ENCODE measurements around the gene TPBGL. TPM values are rescaled to one million over a fixed set of nuclear protein-coding genes. Genes with fewer than 3 reads are reported as not detected.
A peak's percentile ranks its signal among the peaks of the same experiment; 100 is the strongest.

Gene TPBGL
- total and polyA plus RNA-seq, 2 donors (not counting 3 experiments of a cell fraction or from before 2014, with no cell fraction given), result not detected

DNA sequence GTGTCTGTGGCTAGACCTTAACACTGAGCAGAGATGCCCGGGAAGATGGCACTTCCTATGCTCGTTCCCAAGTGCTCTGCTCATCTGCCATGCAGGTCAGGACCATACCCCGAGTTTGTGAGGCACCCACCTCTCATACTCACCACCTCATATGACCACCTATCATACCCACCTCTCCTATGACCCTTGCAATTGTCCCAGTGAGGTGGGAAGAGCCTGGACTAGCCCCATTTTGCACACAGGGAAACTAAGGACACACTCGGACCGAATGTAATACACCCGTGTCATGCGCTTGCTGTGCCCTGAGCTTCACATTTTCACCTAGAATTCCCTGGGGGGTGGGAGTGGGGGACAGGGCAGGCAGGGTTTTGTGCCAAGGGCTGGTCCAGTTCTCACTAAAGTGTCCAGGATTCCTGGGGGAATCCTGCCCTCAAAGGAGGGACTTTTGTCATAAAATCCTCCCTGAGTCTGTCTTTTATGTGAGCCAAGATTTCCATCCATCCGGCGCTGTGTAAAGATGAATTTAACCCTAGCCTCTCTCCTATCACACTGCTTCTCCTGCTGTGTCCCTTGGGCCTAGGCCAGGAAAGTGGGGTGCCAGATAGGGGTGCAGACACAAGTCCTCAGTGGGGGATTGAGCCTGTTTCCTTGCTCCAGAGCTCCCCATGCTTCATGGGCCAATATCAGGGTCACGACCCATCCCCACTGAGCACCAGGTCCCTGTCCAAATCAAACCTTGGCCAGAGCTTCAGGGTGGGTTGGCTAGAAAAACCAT is 20.0 kb downstream of the TPBGL start:
- ChIA-PET POLR2A (interaction anchor here (0.6 kb wide), 1 partner anchor 56 kb away, joined by 5 read pairs; no protein-coding TSS in a partner anchor), CTCF (interaction anchor here (1.1 to 1.2 kb wide), 2 partner anchors 12 kb away, joined by 4 to 5 read pairs; no protein-coding TSS in a partner anchor)
- no peak overlapping the region for H3K27ac ChIP-seq (ENCODE audit: insufficient read depth, low read depth, low read length)
- no peak overlapping the region for H3K9ac ChIP-seq (replicated peaks; ENCODE audit: extremely low read depth, insufficient read depth, low read length)
- H2AFZ ChIP-seq (ENCODE audit: low read depth, low read length), result no peak overlapping the region
- no peaks in the 10 kb centered on the region for H3K9me1 ChIP-seq (replicated peaks; ENCODE audit: control insufficient read depth, extremely low read depth, insufficient read depth, low read length)
- no peak overlapping the region for H3K4me3 ChIP-seq (replicated peaks in 1 of 3; ENCODE audit: insufficient read depth in 1 of 3, low read depth in 1 of 3, low read length in 3 of 3)
- FAIRE-seq (no peak), DNase-seq (ENCODE audit: low read depth, low spot score) (no peak)
- no peak overlapping the region for H3K4me2 ChIP-seq (ENCODE audit: insufficient read depth, low read length)
- H3K27me3 ChIP-seq (ENCODE audit: control insufficient read depth in 2 of 2, insufficient read depth in 2 of 2, low read length in 2 of 2), result peaks cover 5 to 18% of the 10 kb centered on the region in 2 experiments
- dilution Hi-C loops (cut with MboI; ENCODE audit: extremely low pct_ligation_motif_present, low sequenced_read_pairs) (no loop called here), intact Hi-C loops (cut with micrococcal nuclease) (no loop called here)
- TF ChIP-seq CTCF (IDR thresholded peaks at IDR 0.05; ENCODE audit: extremely low read depth in 1 of 2, insufficient read depth in 1 of 2, low read depth in 1 of 2, low read length in 2 of 2) (no peak), POLR2AphosphoS5 (IDR thresholded peaks at IDR 0.05; ENCODE audit: insufficient read depth, low read depth, low read length) (peak; percentile 34), JUN (IDR thresholded peaks at IDR 0.05; ENCODE audit: borderline replicate concordance, insufficient read depth, insufficient read length, low read depth) (no peak), FOS (IDR thresholded peaks at IDR 0.05; ENCODE audit: borderline replicate concordance, insufficient read depth, low read length) (no peak), POLR2A (IDR thresholded peaks at IDR 0.05; ENCODE audit: low read depth, low read length) (no peak), MAX (IDR thresholded peaks at IDR 0.05; ENCODE audit: insufficient read depth, insufficient read length) (no peak)
- H3K79me2 ChIP-seq (ENCODE audit: control insufficient read depth, insufficient read depth, low read length), result no peaks in the 10 kb centered on the region
- BruUV-seq (replicated peaks), result TSS peak; percentile 6
- H4K20me1 ChIP-seq (replicated peaks; ENCODE audit: control insufficient read depth, extremely low read depth, insufficient read depth, low read length), result no peaks in the 10 kb centered on the region
- peaks cover 0 to 3% of the 10 kb centered on the region in 2 experiments for H3K36me3 ChIP-seq (ENCODE audit: control insufficient read depth in 2 of 2, extremely low read depth in 1 of 2, insufficient read depth in 2 of 2, low read length in 2 of 2)
- no peaks in the 10 kb centered on the region for H3K9me3 ChIP-seq (replicated peaks; ENCODE audit: control insufficient read depth, insufficient read depth, low read length)
- no peaks in the 10 kb centered on the region for H3K4me1 ChIP-seq (ENCODE audit: control insufficient read depth, extremely low read depth, insufficient read depth, low read length)

Data from endothelial cell of umbilical vein (primary cell).